Cerebellar cortex (tissue), 1 donor: ENCODE measurements around the gene ETS1.

Source experiments
- DNase-seq: peaks from one replicate; pipeline ENCODE4 v3.0.0-alpha.2; 2015; ENCODE audit warnings: low spot score

Gene ETS1

DNA sequence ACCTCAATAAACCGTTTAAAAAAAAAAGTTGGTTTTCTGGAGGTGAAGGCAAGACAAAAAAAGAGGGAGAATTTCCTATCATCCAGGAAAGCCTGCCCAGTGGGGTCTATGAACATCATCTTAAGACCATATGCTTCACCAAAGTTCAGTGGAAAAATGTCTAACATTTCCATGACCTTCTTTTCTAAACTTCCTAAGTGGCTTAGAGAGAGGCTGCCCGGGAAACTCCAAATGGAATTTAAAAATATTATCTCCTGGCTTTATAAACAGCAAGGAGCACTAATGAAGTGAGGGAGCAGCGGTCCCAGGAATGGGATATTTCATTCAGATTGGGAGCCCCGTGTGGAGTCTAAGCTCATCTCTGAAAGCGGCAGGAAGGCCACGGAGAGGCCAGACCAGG lies 46.9 kb downstream of the ETS1 start:
- no peak for DNase-seq

DNA sequence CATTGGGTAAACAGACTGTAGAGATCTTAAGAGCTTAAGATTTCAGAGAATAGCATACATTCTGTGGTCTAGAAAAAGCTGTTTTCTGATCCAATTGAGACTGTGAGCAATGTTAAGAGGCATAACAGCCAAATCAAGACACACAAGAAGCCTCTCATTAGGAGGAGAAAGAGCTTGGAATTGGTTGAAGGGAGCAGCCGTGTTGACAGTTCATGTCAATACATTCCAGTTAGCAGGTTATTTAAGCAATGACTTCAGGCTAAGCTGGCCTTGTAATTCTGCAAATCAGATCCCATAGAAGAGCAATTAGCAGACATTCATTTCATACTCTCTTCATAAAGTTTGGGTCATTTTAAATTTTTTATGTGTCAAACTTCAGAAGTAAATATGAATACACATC lies 50.9 kb downstream of the ETS1 start:
- no peak for DNase-seq

DNA sequence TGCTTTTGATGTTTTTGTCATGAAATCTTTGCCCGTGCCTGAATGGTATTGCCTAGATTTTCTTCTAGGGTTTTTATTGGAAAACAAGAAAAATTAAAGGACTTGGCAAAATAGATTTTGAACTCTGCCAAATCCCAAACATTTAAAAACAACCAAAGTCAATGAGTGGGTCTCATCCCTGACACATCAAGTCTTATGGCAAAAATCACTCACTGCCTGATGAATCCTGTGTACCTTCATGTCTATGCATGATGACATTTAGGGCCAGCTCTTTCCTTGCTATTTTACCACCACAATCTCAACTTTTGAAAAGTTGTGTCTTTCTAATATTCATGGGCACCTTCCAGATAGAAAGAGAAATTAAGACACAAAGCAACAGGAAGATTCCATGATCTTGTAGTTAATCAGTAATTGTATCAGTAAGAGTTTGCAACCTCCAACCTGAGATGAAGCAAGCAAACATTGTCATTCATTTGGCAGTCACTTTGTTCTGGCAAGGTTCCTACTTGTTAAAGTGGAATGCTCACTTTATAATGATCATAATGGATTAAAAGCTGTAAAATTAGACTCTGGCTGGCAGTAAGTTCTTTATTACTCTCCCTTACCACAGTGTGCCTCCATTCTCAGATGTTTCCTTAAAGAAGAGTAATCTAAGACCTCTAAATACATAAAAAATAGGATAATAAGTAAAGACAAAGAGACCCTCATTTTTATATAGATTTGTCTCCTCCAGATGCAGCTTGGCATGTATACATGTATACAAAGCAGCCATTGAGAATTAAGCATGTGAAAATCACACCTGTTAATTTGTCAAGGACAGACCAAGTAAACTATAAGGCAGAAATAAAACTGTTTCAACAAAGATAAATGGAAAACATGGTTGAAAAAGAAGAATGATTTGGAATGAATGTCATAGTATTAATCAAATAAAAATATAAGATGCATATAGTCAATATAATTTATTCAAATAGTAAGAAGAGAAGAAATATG lies 51.6 kb downstream of the ETS1 start:
- no peak for DNase-seq

DNA sequence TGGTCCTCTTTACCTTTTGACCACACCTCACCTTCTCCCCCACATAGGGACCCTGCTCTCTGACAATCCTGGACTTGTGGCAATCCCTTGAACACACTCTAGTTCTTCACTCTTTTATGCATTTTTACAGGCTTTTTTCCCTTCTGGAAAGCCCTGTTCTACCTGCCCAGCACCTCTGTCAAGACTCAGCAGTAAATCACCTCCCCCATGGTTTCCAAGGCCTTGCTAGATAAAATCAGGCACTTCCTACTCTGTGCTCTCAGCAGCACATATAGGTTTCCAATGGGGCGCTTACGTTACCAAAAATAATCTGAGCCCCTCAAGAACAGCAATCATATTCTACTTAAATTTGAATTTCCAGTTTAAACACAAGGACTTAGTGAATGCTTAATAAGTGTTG lies 53.9 kb downstream of the ETS1 start:
- no peak for DNase-seq

DNA sequence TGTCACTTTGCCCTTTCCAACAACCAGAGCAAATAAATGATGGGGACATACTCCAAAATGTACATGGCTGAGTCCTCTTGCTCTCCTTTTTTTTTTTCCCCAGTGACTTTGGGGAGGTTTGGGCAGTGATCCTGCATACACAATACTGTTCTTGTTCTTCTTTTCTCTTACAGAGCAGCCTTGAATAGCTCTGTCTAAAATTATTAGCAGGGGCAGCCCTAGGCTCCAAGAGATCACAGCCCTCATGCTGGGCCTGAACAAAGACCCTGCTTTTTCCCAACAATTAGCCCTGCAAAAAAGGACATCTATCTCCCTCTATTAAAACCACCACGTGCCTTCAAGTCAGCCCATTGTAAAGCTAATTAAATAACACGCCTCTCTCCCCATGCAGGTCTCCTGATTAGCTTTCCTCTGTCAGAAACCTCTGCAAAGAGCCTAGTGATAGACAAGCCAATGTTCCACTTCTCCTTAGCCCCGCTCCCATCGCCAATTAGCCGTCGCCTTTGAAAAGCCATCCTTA lies 54.7 kb downstream of the ETS1 start:
- DNase-seq = no peak

DNA sequence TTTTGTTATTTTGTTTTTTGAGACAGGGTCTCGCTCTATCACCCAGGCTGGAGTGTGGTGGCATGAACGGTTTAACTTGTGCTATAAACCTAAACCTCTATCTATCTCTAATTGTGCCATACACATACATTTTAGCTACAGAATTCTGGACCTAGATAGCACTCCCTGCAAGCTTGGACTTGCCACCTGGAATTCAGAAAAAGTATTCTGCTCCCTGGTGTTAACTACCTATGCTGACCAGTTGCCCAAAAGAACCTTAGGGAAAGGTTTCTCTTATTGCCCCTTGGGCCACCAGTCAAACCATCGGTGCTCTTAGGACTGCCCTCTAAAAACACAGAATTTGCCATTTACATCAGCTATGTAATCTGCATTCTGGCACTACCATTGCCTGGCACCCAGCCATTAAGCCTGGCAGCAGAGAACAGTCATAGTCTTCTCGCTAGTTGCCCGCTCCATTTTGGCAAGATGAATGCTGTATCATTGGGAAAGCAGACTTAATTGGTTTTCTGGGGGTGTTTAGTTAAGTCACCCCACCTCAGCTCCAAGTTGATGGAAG lies 55.3 kb downstream of the ETS1 start:
- DNase-seq = no peak

DNA sequence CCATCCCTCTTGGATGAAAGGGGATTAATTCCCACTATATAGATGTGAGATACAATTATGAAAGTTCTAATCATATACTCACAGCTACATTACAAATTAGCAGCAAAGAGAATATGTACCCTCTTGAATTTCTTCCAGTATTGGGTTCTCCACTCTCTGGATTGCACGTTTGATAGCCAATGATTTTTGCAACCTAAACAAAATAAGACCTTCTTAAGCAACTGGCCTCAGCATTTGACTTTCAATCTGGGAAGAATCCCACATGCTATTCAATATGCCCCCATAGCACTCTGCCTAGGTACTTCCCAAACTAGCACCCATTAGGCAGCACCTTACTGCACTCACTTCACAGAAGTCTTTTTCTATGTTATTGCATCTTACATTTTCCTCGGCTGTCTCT lies 55.8 kb downstream of the ETS1 start:
- DNase-seq = no peak

DNA sequence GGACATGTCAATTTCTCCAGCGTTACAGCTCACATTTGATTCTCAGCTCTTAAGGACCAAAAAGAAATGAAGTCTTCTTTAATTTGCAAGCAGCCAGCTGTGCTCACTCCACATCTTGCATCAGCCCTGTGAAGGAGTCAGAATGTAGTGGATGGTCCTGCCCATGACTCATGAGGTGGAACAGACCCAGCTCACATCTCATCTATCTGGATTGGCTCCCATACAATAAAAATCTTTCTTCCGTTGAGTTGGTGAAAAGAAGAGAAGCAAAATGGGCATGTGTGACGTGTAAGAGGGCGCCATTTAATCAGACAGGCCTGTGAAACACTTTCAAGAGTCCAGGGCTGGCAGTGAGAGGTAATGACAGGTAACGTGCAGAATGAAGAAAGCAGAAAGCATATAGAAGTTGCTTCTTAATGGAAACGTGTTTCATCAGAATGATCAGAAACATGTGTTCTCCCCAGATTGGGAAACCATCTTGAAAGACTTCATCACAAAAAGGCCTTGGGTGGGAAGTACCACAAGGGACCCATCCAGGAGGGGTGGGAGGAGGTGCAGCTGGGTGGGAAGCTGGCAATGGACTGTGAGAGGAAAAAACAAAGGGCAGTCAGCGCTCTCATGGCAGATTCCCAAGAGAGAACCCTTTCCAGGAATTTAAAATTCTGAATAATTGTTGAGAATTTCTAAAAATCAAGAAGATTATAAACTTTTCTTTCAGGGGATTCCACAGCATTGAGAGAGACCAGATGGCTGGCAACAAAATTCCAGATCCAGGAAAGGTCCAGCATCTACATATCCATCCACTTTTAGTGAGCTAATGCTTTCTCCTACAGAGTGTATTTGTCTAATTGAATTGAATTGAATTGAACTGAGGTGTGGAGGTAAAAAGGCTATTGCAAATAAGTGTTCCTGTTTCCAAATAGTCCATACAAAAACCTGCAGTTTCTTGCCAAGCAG lies 57.0 kb downstream of the ETS1 start:
- DNase-seq = no peak

DNA sequence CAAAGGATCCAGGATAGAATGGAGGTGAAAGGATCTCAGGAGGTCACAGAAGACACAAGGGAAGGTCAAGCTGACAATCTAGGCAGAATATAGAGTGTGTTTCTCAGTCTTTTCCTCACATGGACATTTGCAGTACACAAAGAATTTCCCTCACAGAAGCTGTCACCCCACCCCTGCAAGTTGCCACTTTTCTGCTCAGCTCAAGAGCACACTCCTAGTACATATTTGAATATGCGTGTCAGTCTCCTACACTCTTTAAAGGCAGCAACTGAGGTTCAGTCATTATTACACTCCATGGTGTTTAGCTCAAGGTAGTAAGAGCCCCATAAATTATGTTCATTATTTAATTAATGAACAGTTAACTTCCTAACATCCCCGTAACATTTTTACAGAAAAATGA lies 59.1 kb downstream of the ETS1 start:
- no peak for DNase-seq

DNA sequence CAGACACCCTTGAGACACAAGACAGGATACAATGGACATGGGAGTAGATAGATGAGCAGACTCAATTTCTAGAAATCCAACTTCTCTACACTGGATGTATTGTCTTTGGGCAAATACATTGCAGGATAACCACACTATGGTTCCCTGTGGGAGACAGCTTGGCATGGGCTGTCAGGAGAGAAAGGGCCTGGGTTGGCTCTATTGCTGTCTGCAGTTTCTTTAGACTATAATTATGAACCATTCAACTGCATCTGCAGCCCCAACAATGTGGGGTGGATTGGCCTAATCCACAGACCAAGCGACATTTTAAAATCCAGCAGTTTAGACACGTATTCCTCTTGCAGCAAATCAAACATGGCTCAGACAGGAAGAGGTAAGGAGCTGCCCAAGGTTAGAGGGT lies 60.3 kb downstream of the ETS1 start:
- DNase-seq = no peak

DNA sequence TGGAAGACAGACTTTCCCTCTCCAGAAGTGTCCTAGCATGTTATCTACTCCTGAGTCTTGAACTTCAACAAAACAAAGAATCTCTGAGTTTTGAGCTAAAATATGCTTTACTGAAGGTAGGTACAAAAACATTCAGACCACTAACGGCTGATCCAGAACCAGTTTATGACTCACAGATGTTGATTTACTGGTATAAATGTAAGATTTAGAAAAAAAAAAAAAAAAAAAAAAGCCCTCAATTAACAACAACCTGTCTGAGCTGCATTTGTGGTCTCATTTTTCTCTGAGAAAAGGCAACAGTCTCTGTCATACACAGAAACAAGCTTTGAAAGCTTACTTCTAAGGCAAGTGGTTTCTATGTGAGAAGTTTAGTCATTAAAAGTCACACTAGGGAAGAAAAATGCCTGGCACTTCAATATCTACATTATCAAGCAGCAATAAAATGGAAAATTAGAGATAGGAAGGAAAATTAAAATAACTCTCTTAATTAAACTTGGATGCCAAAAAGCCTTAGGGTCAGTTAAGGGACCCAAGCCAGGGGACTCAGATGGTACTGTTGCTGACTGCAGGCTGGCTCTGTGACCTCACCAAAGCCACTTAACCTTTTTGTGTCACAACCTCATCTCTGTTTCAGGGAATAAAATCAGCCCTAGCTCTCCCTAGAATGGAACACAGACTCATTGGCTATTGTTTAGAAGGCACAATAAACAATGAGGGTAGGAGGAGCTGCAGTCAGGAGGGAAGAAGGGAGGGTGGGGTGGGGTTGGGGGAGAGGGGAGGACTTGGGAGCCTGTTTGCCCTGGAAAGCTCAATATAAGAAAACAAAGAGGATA lies 61.7 kb downstream of the ETS1 start:
- no peak for DNase-seq

DNA sequence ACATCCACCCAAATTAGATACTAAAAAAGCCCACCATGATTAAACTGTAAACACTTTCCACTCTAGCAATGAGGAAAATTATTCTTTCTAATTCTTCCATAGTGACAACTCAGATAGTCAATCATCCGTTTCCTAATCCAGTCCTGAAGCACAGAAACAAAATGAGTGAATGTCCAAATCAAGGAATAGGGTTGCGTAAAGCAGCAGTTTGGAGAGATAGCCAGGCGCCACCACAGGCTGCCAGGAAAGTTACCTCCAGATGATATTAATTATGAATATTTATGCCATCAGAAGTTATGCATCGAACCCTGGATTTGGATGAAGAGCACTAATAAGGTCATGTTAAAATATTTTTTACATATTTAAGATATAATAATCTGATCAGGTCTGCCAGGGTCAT lies 63.2 kb downstream of the ETS1 start:
- no peak for DNase-seq

DNA sequence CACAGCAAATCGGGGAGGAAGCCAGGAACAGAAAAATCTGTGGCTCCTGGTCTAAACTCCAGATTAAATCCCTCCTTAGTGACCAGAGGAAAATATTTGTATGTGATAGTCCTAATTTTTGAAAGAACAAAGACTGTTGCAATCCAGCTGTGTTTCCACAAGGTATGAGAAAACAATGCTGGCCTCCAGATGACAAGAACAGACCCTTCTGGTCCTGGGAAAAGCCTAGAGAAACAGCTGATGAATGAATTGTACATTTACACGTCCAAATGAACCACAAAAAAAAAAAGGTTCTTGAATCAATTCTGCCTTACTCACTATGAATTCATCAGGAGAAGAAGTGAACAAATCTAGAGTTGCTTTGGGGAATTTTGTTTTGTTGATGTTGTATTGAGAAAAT lies 63.7 kb downstream of the ETS1 start:
- no peak for DNase-seq

DNA sequence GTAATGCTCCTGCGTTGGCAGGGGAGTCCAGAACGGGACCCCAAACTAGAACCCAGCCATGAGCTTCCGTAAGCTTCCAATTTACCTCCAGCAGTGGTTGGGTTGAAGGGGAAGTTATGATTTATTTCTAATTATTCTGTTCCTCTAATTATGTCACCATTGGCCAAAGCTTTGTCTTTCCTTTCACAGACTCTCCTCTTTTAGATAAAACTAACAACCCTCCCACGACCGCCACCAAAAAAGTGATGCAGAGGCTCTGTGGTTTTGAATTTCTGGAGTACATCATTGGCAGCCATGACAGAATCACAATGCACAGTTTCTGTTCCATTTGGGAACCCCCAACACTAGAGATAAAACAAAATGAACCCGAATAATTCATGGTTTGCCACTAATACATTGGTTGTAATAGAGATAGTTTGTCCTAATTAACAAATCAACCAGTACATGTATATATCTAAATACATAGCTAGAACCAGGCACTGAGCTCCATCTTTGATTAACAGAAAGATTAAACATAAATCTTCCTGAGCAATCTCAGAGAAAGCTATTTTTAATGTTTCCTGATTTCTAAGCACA lies 64.3 kb downstream of the ETS1 start:
- DNase-seq = no peak

DNA sequence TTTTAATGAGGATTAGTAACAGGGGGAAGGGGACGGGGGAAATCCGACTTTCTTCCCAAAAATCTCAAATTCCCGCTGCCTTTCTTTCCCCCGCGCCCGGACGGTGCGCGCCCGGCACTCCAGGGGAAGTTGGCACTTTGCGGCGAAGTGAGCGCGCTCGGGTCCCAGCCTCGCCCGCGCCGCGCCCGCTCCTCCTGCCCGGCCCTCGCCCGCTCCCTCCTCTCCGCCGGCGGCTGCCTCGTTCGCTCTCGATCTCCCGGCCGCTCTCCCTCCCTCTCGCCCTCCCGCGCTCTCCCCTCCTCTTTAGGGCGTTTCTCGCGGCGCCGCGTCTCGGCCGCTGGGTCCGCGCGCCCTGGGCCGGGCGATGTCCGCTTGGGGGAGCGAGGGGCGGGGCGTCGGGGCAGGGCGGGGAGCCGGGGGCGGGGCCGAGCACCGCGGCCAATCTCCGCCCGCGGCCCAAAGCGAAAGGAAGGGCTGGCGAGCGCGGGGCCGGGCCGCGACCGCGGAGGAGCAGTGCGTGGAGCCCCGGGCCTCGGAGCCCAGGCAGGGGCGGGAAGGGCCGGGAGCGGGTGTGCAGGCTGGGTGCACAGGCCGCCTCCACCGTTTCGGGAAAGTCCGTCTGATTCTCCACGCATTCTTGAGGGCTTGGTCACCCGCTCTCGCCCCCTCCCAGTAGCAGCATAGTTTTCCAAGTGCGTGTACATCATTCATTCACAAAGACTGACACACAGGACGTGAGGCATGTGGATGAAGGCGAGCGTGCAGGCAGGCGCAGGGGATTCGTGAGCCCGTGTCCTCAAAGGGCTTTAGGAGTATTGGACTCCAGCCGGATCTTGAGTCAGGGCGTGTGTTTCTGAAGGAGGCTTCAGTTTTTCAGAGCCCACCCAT lies 65.1 kb downstream of the ETS1 start:
- peak; percentile 65 for DNase-seq

DNA sequence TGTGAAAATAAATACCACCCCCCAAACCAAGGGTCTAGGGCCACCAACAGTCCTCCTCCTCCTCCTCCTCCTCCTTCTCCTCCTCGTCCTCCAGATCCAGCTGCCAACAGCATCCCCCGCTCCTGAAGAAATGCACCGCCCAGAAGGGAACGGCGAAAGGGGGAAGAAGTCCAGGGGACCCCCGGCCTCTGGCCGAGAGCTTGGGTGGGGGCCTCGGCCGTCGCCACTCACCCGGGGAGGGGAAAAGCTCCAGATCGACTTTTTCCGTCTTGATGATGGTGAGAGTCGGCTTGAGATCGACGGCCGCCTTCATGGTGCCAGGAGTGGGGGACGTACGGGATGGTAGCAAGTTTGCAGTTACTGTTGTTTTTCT lies 65.7 kb downstream of the ETS1 start:
- no peak for DNase-seq

DNA sequence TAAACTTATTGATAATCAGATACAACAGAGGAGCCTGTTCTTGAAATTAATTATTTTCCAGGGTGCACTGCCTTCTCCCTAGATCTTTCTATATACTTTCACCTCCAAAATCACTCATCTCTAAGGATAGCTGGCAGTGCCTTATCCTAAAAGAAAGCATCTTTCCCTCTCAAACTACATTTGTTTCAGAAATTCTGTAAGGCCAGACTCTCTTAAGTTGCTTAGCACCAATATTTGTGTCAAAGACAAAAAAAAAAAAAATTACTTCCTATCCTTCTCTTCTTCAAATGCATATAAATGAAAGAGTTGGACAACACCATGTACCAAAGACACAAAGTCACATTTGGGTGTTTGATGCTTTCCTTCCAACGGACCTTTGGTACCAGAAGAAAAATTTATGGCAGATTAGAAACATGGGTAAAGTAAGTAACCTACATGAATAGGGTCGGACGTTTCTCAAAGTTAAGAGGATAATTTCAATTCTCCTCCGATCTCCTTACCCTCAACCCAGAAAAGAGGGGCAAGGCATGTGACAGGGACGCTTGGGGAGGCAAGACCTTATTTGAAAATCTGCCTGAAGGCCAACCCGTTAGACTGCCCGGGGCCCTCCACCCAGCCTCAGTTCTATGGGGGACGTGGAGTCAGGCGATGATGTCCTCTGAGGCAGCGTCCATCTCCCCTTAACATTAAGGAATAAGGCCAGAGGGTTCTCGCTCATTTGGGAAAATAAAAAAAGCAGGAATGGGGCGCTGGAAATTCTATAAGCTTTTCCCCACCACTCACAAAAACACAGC lies 66.3 kb downstream of the ETS1 start:
- no peak for DNase-seq

DNA sequence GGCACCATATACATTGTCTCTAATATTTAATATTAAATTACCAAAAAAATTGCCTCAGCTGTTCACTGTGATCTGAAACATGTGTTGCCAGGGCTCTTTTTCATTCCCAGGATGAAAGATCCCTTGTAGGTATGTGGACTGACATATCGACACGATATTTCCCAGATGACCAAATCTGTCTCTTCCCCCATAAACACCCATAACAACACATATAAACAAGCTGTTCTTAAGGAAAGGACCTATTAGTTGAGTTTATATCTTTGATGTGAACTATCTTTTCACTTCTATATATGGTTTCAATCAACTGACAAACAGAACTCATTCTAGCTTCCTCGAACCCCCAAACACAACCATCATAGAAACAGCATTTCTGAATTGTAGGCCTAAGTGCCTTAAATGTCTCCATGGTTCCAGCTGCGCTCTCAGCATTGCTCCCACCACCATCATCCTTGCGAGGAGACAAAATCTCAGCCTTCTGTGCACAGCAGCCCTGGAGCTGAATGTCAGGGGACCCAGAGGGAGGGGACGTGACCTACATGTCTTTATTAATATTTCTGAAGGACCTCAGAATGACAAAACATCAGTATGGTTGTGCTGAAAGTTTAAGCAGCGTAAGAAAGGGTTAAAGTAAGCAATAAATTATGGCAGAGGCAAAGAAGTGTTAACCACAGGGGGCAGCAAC lies 67.0 kb downstream of the ETS1 start:
- DNase-seq = no peak

DNA sequence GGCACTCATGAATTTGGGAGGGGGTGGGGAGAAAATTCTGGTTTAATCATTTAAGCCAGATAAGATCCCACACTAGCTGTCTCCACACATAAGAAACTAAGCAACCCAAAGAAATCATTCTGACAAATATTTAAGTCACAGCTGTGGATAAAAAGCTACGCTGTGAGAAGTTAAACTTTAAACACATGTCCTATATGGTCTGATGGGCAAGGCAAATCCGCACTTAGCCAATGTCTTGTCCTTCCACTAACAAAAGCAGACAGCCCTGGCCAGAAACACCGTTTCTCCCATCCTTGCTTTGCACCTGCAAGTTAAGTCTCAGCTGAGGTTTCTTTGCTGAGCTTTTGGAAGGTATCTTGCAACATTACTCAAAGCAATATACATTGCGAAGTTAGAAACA lies 68.0 kb downstream of the ETS1 start:
- no peak for DNase-seq
